Measurements from ENCODE around the gene KCNK7.

DNA sequence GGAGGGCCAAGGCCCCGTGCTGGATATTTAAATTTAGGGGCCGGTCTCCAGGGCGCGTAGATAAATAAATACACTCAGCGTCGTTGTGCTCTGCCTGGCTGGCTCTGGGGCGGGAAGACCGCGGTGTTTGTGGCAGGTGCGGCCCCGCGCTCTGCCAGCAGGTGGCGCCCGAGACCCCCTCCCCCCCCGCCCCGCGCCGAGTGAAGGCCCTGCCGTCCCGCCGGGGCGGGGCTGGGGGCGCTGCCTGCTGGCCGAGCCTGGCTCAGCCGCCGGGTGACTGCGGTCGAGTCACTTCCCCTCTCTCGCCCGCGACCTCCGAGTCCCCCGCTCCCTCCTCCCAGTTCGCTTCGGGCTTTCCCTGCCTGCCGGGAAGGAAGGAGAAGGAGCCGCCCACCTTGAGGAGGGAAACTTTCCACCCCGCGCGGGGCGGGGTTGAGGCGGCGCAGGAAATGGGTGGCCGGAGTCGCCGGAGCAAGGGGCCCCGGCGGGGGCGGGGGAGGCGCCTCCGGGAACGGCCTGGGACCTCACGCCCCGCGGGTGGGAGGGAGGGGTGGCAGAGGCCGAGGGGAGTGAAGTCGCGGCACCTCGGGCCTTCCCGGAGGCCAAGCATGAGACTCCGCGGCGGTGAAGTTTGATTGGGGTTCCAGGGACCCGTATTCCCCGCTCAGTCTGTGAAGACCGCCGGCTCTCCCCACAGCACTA lies 21.3 kb downstream of the KCNK7 start:
- TF ChIP-seq, protein P1, sequence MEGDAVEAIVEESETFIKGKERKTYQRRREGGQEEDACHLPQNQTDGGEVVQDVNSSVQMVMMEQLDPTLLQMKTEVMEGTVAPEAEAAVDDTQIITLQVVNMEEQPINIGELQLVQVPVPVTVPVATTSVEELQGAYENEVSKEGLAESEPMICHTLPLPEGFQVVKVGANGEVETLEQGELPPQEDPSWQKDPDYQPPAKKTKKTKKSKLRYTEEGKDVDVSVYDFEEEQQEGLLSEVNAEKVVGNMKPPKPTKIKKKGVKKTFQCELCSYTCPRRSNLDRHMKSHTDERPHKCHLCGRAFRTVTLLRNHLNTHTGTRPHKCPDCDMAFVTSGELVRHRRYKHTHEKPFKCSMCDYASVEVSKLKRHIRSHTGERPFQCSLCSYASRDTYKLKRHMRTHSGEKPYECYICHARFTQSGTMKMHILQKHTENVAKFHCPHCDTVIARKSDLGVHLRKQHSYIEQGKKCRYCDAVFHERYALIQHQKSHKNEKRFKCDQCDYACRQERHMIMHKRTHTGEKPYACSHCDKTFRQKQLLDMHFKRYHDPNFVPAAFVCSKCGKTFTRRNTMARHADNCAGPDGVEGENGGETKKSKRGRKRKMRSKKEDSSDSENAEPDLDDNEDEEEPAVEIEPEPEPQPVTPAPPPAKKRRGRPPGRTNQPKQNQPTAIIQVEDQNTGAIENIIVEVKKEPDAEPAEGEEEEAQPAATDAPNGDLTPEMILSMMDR (IDR thresholded peaks at IDR 0.05), result peak; percentile 95 to 99 (median 98)
- TF ChIP-seq POLR2A (IDR thresholded peaks at IDR 0.05; ENCODE audit: low read depth) (no peak), POLR2AphosphoS5 (IDR thresholded peaks at IDR 0.05) (peak in 1 of 2 donors; percentile 87), EP300 (IDR thresholded peaks at IDR 0.05) (no peak)
